Measurements from ENCODE around the gene SLC33A1.
A peak's percentile ranks its signal among the peaks of the same experiment; 100 is the strongest.
"Not testable (repeated sequence)": the region's sequence is repeated elsewhere in the genome, so short reads cannot be mapped to it uniquely, and the experiment has no call there.

SLC33A1 gene

GRCh38 chr3:155854141-155854940, at the start of gene SLC33A1:
TSS of gene SLC33A1 (minus strand) at chr3:155854427. CDS start at chr3:155853997, 430 bp downstream.
- DNase-seq: peak; percentile 100

- DNase-seq: no peak
These were observed 41.2 kb upstream of the SLC33A1 start for GRCh38 chr3:155895379-155895900.

- no peak for DNase-seq
These were observed 37.1 kb upstream of the SLC33A1 start for GRCh38 chr3:155891321-155891720.

GRCh38 chr3:155890671-155891190, 36.5 kb upstream of the SLC33A1 start:
- no peak for DNase-seq

GRCh38 chr3:155889952-155890351, 35.7 kb upstream of the SLC33A1 start:
- no peak for DNase-seq

GRCh38 chr3:155889212-155889611, 35.0 kb upstream of the SLC33A1 start:
- no peak for DNase-seq

GRCh38 chr3:155886915-155887314, 32.7 kb upstream of the SLC33A1 start:
- DNase-seq: no peak

- not testable (repeated sequence) for DNase-seq
These were observed 32.1 kb upstream of the SLC33A1 start for GRCh38 chr3:155886348-155886747.

GRCh38 chr3:155885292-155885691, 31.1 kb upstream of the SLC33A1 start:
- no peak for DNase-seq

GRCh38 chr3:155884292-155884691, 30.1 kb upstream of the SLC33A1 start:
- no peak for DNase-seq

- DNase-seq: no peak
These were observed 26.1 kb upstream of the SLC33A1 start for GRCh38 chr3:155880286-155880685.

- DNase-seq: no peak
These were observed 22.3 kb upstream of the SLC33A1 start for GRCh38 chr3:155876503-155876902.

GRCh38 chr3:155876037-155876436, 21.8 kb upstream of the SLC33A1 start:
- DNase-seq: no peak

GRCh38 chr3:155872904-155873646, 18.8 kb upstream of the SLC33A1 start:
- peak; percentile 51 for DNase-seq

- no peak for DNase-seq
These were observed 17.5 kb upstream of the SLC33A1 start for GRCh38 chr3:155871746-155872158.

- DNase-seq: peak; percentile 47
These were observed 16.9 kb upstream of the SLC33A1 start for GRCh38 chr3:155870945-155871745.

- DNase-seq: peak; percentile 98
These were observed 16.1 kb upstream of the SLC33A1 start, which contains the start of gene GMPS for GRCh38 chr3:155870133-155870944. TSS of gene GMPS (plus strand) at chr3:155870650. CDS start at chr3:155870871, 221 bp downstream.

- DNase-seq: no peak
These were observed 15.5 kb upstream of the SLC33A1 start for GRCh38 chr3:155869691-155870090.

- DNase-seq: no peak
These were observed 9.0 kb upstream of the SLC33A1 start for GRCh38 chr3:155863072-155863784.

GRCh38 chr3:155862290-155862982, 8.2 kb upstream of the SLC33A1 start:
- DNase-seq: peak; percentile 29
